Left renal cortex interstitium (tissue), 4 donors: ENCODE data around the gene ARHGAP23. TPM values are rescaled to one million over a fixed set of nuclear protein-coding genes. Genes with fewer than 3 reads are reported as not detected.
"Not testable (repeated sequence)": the region's sequence is repeated elsewhere in the genome, so short reads cannot be mapped to it uniquely, and the experiment has no call there.

Source experiments
- DNase-seq, 4 donors: peaks; one replicate each; pipeline ENCODE4 v3.0.0-alpha.2; 2013; ENCODE audit warnings: low read depth in 4 of 4, low spot score in 2 of 4, missing footprints in 1 of 4
- polyA plus RNA-seq, 4 donors: library from polyadenylated mRNA; unstranded; fragments of 120-200 nt; gene quantifications; one replicate each; pipeline ENCODE4 v1.2.1, GENCODE V29; 2013; ENCODE audit not compliant: insufficient read length in 4 of 4

The ARHGAP23 gene
- polyA plus RNA-seq, 4 donors, result 54.4 to 70.4 (median 63.1) TPM

DNA sequence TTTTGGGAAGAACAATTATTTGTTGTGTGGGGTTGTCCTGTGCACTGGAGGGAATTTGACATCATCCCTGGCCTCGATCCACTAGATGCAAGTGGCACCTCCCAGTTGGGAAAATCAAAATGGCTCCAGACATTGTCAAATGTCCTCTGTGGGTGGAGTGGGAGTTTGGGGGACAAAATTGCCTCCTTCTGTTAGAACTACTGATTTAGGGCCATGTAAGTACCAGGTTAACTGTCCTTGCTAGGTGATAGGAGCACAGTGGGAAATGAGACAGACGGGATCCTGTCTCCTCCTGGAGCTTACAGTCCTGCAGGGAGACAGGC, 56.8 kb downstream of the ARHGAP23 start:
- no peak for DNase-seq

DNA sequence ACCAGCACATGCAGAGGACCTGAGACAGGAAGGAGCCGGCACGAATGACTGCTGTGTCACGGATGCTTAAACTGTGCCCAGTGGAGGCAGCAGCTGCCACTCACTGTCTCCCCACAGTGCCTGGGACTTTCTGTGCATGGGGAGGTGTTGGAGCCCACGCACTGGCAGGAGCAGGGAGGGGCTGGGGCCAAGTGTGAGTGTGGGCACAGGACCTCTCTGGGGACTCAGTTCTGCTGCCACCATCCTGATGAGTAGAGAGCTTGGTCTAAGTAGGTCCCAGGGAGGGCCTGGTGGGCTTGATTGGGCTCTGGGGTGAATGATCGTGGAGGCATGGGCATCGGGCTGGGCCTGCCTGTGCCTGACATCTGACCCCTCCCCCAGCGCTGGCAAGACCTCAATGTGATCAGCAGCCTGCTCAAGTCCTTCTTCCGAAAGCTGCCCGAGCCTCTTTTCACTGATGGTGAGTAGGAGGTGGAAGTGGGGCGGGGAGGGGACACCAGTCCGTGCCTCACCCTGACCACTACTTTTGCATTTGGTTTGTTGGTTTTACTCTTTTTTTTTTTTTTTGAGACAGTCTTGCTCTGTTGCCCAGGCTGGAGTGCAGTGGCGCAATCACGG, 57.5 kb downstream of the ARHGAP23 start:
- DNase-seq, result not testable (repeated sequence)

DNA sequence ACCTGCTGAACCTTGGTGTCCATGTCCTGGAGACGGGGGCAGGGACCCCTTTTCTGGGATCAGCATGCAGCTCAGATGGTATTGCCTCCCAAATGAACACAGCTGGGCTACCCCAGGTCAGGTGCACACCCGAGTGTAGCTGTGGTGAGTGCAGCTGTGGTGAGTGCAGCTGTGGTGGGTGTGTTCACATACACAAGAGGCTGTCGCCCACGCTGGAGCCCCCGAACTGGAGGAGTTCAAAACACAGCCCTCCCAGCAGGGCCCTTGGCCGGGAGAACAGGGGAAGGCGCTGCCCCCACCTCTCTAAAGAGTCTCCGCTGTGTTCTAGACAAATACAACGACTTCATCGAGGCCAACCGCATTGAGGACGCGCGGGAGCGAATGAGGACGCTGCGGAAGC, 61.5 kb downstream of the ARHGAP23 start:
- DNase-seq, result not testable (repeated sequence)

DNA sequence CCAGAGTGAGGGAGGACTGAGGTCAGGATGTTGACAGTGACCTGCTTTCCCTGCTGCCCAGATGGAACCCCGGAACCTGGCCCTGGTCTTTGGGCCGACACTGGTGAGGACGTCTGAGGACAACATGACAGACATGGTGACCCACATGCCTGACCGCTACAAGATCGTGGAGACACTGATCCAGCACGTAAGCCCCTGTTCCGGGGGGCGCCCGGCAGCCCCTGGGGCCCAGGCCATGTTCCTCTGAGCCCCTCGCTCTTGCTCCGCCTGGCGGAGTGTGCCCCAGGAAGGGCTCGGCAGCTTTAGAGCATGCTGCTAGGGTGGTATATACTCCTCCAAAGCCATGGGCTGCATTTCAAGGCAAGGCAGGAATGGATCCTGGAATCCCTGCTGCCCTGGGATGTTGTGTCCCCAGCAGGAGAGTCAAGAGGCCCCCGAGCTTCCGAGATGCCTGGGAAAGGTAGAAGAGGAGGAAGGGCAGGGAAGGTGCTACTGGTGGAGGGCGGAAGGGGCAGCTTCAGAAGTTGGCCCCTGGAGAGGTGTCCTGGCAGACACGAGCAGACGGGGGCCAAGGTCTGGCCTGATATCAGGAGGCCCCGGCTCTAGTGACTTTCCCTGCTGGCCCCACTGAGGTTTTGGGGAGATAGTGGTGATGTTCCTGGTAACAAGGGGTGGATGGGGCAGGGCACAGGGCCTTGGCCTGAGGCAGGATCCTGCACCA, 63.2 kb downstream of the ARHGAP23 start:
- not testable (repeated sequence) for DNase-seq

DNA sequence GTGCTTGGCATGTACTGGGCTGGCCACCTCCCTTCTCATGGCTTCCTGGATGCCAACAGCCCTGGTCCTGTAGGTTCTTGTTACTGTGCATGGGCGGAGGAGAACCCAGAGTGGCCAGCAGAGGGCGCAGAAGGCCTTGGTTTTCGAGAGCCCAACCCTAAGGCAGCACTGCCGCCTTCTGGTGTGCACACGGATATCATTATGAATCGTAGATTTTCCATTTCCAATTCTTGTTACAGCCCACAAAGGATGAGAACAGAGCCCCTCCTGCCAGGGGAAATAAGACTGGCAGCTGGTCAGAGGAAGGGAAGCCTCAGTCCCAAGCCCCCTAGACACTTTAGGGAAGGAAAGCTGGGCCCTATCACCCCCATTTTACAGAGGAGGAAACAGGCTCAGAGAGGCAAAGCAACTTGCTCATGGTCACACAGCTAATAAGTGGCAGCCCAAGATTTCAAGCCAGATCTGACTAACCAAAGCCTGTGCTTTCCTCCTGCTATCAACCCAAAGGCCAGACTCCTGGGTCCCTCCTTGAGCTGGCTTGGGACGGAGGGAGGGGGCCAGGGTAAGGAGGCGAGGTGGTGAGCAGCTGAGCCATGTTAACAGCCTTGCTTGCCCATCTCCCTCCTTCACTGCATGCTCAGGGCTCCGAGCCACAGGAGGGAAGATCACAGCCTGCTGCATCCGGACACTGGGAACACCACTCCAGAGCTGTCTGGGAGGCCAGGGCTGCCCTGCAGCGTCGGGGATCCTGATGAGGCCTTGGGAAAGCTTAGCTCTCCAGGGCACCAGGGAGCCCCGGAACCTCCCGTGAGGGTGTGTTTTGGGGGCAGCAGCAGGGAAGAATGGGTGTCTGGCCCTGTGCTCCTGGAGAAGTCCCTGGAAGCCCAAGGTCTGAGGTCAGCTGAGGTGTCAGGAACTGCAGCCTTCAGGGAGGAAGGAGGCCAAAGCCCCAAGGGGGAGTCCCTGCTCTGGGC, 64.1 kb downstream of the ARHGAP23 start:
- DNase-seq, result peak in 3 of 4 donors; percentile 34 to 75 (median 64)

DNA sequence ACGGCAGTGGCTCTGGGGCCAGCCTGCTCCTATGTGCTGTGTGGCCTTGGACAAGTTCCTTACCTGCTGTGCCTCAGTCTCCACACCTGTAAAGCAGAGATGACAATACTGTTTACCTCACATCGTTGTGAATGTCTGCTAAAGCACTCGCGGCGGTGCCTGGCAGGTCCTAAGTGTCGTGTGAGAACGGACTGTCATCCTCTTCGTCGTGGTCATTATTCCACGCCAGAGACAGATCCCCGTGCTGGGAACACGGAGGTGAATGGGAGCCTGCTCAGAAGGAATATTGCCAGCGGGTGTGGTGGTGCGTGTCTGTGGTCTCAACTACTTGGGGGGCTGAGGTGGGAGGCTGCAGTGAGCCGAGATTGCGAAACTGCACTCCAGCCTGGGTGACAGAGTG, 65.9 kb downstream of the ARHGAP23 start:
- not testable (repeated sequence) for DNase-seq

DNA sequence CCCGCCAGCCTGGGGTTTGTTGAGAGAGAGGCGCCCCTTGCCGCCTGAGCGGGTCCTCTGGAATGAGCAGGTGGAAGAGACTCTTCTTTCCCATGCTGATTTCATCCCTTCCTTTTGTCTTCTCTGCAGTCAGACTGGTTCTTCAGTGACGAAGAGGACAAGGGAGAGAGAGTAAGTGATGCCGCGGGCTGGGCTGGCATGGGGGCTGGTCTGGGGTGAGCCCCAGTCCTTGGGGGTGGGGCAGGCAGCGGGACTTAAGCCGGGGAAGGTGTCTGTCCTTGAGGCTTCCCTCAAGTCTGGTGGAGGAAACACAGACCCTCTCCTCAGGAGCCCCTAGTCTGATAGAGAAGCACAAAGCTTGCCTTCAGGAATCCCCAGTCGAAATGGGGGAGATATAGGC, 69.4 kb downstream of the ARHGAP23 start:
- DNase-seq, result not testable (repeated sequence)

DNA sequence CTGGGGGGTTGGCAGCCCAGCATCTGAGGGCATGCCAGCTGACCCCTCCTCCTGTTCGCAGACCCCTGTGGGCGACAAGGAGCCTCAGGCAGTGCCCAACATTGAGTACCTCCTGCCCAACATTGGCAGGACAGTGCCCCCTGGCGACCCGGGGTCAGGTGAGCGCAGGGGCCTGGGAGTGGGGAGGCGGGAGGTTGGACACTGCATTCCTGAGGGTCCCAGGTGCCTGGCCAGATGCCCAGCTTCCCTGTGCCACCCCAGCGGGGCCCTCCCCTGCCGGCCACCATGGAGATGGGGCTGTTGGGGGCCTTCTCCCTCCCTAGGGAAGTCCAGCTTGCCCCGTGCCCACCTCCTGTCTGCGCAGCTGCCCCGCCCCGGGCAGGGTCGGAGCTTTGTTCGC, 70.1 kb downstream of the ARHGAP23 start:
- DNase-seq, result no peak

DNA sequence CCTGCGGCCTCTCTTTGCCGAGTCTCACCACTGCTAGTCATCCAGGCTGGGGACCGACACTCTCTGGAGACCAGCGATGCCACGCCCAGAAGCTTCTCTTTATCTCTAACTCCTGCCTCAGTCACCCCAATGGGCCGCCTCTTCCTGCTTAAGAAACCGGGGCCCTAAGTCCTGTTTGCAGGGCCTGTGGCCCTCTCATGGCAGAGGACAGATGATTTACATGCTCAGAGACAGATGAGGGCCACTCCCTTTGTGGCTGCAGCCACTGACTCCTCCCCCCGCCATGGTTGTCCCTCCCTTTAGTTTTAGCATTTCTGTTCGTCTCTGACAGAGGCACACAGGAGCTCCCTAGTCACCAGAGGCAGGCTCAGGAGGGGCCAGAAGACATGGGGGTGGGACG, 71.0 kb downstream of the ARHGAP23 start:
- not testable (repeated sequence) for DNase-seq

DNA sequence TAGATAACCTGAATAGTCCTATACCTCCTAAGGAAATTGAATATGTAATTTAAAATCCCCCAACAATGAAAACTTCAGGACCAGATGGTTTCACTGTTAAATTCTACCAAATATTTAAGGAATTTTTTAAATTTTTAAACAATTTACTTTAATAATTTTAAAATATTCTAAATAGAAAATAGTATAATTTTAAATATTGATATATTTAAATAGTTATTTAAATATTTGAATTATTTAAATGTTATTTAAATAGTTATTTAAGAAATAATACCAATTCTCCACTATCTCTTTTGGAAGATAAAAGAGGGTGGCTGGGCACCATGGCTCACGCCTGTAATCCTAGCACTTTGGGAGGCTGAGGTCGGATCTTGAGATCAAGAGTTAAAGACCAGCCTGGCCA, 73.5 kb downstream of the ARHGAP23 start:
- DNase-seq, result not testable (repeated sequence)

DNA sequence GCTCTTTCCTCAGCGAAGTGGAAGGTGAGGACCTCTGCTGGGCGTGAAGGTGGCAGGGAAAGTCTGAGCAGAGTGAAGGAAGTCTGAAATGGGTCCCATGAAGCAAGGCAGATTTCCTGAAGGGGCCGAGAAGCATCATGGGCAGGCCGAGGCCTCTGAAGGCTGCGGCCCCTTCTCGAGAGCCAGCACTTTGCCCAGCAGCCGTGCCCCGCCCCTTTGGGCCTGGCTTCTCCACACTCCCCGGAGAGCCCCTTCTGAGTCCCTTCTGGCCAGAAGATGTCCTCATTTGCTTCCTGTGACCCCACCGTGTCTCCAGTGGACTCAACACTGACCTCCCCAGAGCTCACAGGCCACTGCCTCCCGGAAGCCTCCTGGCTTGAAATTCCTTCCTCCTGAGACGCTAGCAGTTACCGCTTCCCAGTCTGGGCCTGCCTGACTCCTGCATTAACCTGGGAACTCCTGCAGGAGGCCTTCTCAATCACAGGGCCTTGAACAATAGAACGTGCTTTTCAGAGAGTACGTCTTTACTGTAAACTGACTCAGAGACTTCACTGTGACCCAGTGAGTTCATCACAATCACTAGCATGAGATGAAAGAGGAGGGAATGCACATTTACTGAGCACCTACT, 75.1 kb downstream of the ARHGAP23 start:
- not testable (repeated sequence) for DNase-seq

DNA sequence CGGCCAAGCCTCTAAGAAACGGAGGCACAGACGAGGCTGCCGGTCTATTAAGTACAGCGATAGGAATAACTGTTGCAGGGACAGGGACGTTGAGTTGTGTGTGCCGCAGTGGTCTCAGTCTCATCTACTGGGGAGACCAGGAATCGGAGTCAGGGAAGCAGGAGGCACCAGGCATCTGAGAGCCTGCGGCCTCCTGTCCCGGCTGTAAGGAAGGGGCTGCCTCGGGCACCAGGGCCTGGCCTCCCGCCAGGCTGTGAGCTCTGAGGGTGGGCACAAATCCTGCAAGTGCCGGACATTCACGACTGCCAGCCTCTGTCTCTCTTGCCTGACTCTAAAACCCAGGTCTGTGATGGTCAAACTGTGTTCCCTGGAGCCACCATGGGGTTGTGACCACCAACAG, 76.0 kb downstream of the ARHGAP23 start:
- no peak for DNase-seq

DNA sequence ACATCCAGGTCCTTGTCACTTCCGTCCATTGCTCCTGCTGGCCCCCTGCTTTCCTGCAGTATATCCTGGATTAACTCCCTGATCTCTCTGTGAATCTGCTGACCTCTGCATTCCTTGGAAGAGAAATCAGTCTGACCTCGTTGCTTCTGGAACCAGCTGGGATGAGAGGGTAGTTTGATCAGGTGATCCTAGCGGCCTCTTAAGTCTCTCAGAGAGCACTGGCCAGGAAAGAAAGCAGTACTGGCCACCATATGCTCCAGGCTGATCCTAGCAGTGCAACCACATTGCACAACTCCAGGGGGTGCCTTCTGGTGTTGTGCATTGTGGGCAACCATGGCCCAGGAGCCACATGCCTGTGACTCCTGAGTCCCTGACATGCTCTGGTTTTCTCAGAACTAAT, 79.2 kb downstream of the ARHGAP23 start:
- DNase-seq, result no peak

DNA sequence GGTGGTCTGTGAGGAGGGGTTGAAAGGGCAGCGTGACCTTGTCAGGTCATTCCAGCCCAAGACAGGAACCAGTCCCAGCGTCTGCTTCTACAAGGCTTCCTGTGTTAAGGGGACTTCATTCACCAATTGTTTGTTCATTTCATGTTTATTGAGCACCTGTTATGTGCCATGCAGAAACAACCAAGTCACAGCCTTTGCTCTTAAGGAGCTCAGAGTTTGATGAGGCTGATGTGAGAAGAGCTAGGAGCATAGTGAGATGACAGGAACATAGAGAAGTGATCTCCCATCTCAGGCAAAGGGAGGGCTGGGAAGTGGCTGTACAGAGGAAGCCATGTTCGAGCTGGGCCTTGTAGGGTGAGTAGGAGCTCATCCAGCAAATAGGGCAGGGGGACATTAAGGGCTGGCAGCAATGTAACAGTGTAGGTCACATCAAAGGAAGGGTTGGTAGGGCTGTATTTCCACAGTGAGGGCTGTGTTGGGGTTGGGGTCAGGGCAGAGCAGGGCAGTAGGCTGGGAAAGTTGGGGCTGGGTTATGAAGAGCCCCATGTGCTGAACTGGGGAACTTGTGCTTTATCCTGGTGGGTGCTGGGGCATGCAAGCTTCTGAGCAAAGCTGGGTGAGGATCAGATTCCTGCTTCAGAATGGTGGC, 79.8 kb downstream of the ARHGAP23 start:
- DNase-seq, result no peak

DNA sequence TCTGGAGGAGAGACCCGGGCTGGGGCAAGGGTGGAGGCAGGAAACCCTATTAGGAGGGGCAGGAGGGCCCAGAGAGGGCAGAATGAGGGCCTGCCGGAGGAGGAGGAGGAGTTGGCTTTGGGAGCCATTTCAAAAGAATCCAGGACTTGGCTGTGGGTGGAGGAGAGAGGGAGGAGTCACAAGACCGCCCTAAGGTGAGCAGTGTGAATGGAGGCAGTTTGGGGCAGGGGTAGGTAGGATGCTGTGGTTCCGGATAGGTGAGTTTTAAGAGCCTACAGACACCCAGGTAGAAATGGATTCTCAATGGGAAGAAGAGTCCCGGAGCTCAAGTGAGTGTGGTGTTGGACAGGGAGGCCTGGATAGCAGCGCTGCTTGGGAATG, 80.3 kb downstream of the ARHGAP23 start:
- no peak for DNase-seq

DNA sequence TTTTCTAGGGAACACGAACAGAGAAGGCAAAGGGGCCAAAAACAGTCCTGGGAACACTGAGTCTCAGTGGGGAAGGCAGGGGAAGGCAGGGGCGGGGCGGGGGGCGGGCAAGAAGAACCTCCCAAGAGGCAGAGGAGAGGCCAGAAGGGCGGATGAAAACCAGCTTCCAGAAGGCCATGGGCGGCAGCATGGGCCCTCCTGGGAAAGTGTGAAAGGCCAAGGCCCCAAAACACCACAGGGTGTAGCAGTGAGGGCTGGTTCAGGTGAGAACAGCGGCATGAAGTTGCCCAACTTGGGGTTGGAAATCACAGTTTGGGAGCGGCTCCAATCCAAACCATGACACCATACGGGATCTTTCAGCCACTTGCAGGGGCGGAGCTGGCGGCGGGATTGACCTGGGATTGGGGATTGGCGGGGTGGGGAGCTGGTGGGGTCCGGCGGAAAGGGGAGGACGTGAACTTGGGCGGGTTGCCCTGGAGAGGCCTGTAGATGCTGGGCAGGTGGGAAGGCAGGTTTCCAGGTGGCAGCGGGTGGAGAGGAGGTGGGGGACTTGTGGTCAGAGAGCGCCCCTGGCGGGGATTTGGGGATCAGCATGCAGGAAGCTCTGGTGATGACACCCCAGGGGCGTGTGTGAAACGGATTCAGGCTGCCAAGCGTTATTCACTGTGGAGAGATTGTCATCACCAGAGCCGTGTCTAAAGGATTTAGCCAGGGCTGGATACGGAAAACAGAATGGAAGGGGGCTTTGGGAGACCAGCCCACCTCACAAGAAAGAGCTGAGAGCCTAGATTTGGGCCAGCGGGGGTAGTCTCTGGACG, 80.9 kb downstream of the ARHGAP23 start:
- DNase-seq, result peak in 3 of 4 donors; percentile 66 to 82 (median 70)

DNA sequence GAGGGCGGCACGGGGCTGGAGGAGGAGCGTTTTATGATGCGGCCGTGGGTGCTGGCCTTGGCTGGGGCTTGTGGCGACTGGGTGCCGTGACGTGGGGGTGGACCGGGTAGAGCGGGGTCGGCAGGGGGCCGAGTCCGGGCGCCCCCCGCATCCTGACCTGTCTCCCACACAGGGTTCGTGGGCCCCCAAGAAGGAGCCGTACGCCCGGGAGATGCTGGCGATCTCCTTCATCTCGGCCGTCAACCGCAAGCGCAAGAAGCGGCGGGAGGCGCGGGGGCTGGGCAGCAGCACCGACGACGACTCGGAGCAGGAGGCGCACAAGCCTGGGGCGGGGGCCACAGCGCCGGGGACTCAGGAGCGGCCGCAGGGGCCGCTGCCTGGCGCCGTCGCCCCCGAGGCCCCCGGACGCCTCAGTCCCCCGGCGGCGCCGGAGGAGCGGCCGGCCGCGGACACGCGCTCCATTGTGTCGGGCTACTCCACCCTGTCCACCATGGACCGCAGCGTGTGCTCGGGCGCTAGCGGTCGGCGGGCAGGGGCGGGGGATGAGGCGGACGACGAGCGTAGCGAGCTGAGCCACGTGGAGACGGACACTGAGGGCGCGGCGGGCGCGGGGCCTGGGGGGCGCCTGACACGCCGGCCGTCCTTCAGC, 81.6 kb downstream of the ARHGAP23 start:
- no peak for DNase-seq

DNA sequence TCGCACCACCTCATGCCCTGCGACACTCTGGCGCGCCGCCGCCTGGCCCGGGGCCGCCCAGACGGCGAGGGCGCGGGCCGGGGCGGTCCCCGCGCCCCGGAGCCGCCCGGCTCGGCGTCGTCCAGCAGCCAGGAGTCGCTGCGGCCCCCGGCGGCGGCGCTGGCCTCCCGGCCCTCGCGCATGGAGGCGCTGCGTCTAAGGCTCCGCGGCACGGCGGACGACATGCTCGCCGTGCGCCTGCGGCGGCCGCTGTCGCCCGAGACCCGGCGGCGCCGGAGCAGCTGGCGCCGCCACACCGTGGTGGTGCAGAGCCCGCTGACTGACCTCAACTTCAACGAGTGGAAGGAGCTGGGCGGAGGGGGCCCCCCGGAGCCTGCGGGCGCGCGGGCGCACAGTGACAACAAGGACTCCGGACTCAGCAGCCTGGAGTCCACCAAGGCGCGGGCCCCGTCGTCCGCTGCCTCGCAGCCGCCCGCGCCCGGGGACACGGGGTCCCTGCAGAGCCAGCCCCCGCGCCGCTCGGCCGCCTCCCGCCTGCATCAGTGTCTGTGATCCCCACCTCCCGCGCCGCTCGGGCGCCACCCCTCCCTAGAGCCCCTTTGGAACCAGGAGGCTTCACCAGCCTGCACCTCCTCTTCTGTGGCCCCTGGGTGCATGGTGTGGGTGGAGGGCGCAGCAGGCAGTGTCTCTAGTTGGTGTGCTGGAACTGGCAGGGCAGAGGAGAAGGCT, 82.3 kb downstream of the ARHGAP23 start:
- DNase-seq, result no peak
